Measurements from ENCODE around the gene CHRNE.

CHRNE gene

DNA sequence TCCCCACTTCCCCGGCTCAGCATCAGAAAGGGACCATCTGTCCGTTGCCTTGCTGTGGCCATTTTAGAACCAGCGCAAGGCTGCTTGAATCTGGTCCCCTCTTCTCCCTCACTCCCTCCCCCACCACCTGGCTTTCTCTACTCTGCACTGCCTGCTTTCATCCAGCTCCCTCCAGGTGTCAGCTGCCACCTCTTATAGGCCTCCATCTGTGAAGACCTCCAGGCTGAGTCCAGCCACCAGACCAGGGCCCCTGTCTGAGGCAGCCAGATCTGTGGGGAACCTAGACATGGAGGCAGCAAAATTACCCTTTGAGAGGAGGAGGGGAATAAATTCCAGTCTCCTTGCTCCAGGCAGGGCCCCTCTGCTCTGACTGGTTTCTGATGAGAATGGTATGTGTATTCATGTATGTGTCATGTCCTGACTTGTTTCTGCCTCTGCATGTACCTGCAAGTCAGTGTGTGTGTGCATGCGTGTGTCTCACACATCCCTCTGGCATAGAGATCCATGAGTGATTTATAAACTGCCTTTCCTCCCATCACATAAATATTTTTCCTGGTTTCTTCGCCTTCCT lies 48.7 kb downstream of the CHRNE start:
- DNase-seq (ENCODE audit: low read depth in 2 of 2), result peak; percentile 42 to 57

DNA sequence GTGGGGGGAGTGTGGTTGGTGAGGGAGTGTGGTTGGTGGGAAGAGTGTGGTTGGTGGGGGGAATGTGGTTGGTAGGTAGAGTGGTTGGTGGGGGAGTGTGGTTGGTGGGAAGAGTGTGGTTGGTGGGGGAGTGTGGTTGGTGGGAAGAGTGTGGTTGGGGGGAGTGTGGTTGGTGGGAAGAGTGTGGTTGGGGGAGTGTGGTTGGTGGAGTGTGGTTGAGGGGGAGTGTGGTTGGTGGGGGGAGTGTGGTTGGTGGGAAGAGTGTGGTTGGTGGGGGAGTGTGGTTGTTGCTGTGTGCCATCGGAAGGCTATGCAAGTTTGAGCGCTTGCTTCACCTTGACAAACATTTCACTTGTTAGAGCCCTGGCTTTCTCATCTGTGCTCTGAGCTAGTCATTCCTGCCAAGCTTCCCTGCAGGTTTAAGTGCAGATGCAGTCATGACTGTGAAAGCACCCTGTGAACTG lies 49.7 kb downstream of the CHRNE start:
- no peak for DNase-seq (ENCODE audit: low read depth in 2 of 2)

DNA sequence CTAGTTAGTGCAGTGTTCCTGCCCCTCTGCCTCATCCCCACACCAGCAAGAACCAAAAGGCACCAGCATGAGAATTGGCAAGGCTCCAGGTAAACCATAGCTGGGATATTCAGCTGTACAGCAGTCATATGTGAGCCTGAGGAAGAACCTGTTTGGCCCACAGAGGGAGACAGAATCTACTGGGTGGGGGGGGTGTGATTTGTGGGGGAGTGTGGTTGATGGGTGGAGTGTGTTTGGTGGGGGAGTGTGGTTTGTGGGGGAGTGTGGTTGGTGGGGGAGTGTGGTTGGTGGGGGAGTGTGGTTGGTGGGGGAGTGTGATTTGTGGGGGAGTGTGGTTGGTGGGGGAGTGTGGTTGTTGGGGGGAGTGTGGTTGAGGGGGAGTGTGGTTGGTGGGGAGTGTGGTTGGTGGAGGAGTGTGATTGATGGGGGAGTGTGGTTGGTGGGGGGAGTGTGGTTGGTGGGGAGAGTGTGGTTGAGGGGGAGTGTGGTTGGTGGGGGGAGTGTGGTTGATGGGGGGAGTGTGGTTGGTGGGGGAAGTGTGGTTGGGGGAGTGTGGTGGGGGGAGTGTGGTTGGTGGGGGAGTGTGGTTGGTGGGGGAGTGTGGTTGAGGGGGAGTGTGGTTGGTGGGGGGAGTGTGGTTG lies 50.2 kb downstream of the CHRNE start:
- DNase-seq (ENCODE audit: low read depth in 2 of 2), result peak; percentile 33 to 36

DNA sequence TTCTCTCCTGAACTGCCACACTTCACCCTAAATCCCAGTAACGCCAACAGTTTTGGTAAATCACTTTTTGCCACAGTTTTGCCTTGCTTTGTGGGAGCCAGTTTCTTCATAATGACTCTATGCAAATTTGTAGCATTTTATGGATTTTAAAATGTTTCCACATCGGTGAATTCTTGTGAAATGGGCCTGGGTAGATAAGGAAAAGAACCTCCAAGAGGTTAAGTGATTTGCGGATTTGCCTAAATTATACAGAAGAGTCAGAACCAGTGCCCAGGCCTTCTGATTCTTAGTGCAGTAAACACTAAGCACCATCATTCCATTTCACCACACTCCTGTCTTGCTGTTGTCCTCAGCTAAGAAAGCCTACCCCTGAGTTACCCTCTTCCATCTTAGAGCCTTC lies 51.8 kb downstream of the CHRNE start:
- no peak for DNase-seq (ENCODE audit: low read depth in 2 of 2)

DNA sequence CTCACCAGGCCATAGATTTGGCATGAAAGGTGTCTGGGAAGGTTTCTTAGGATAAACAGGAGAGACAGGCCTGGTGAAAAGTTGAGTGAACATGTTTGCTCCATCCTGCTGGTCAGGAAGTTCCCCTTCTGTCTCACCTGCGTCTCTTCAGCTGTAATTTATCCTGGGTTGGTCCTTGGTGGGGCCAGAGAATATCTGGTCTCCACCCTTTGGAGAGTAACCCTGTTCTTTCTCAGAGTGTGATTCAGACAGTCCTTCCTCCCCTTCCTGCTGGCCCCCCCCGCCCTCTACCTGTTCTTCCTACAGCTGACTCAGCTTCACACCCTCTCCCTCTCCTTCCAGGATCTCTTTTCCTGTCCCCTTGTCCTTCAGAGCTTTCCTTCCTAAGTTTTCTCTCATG lies 52.7 kb downstream of the CHRNE start:
- DNase-seq (ENCODE audit: low read depth in 2 of 2), result no peak

DNA sequence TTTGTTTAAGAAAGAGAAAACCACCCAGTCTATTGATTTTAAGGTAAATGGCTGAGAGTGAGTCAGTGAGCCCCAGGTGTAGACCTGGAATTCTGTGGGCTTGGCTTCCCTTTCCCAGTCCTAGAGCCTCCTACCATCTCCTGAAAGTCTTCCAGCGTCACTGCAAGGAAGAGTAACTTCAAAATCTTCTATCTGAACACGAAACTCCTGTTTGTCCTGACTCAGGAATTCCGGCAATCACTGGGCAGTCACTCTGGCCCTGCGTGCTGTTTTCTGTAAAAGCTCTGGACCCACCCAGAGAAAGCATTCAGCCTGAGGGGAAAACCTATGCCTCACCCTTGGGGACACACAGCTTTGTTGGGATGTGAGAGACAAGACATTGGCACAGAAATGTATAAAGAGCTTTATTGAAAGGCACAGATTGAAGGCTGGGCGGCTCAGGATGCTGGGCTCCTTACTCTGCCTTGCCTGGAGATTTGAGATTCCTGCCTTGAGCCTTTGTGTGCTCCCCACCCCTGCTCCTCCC lies 53.8 kb downstream of the CHRNE start:
- DNase-seq (ENCODE audit: low read depth in 2 of 2), result no peak
